ENCODE data around the gene FOXQ1. TPM values are rescaled to one million over a fixed set of nuclear protein-coding genes. Genes with fewer than 3 reads are reported as not detected.

The FOXQ1 gene
- total and polyA plus RNA-seq, 4 donors, result 0.28 to 1.1 TPM; not detected in 2

DNA sequence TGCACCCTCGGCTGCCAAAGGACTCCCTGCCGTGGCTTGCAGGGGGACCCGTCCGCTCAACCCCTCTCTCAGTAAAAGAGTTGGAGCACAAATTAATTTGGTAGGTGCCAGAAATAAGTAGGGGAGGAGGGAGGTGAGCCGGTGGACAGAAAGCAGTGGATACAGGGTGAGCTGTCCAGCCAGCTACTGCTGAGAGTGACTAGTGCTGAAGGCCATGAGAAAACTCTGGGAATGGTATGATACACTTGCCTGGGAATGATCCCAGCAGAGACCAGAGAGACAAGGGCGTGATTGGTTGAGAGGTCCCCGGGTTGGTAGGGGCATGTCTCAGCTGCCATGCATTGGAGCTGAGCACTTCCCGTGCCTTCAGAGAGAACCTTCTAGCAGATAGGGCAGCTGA is 15.7 kb downstream of the FOXQ1 start:
- Histone ChIP-seq H3K4me3 (ENCODE audit: low read depth in 1 of 3, low read length in 3 of 3) (no peak overlapping the region), H3K9ac (ENCODE audit: low read depth in 1 of 2, low read length in 2 of 2) (no peak overlapping the region), H3K36me3 (ENCODE audit: control insufficient read depth in 4 of 4, insufficient read depth in 3 of 4, low read depth in 1 of 4, low read length in 3 of 4) (no peaks in the 10 kb centered on the region), H3K9me3 (ENCODE audit: control insufficient read depth in 4 of 4, low read length in 3 of 4) (no peaks in the 10 kb centered on the region), H3K27me3 (ENCODE audit: control insufficient read depth in 4 of 4, insufficient read depth in 4 of 4, low read length in 3 of 4) (no peaks in the 10 kb centered on the region), H3K27ac (ENCODE audit: low read depth in 1 of 2, low read length in 2 of 2) (no peak overlapping the region), H3K4me1 (ENCODE audit: control insufficient read depth in 4 of 4, insufficient read depth in 4 of 4, low read length in 3 of 4) (peaks cover 0 to 8% (median 5%) of the 10 kb centered on the region in 4 donors)
- DNase-seq (ENCODE audit: low spot score), result no peak
- TF ChIP-seq JUND (IDR thresholded peaks at IDR 0.05) (no peak), RAD21 (IDR thresholded peaks at IDR 0.05) (no peak), SP1 (IDR thresholded peaks at IDR 0.05) (no peak), RXRA (IDR thresholded peaks at IDR 0.05) (no peak), GABPA (IDR thresholded peaks at IDR 0.05 in 1 of 2, conservative IDR thresholded peaks at IDR 0.05 in 1 of 2) (no peak), HNF4G (IDR thresholded peaks at IDR 0.05) (no peak), NR2F2 (IDR thresholded peaks at IDR 0.05) (no peak), YY1 (IDR thresholded peaks at IDR 0.05) (no peak), EGR1 (IDR thresholded peaks at IDR 0.05; ENCODE audit: low read depth in 2 of 2) (no peak), TAF1 (conservative IDR thresholded peaks at IDR 0.05) (no peak), FOXA2 (IDR thresholded peaks at IDR 0.05) (no peak), HNF4A (conservative IDR thresholded peaks at IDR 0.05) (no peak), FOXA1 (IDR thresholded peaks at IDR 0.05) (no peak)
- TF ChIP-seq, protein P1, sequence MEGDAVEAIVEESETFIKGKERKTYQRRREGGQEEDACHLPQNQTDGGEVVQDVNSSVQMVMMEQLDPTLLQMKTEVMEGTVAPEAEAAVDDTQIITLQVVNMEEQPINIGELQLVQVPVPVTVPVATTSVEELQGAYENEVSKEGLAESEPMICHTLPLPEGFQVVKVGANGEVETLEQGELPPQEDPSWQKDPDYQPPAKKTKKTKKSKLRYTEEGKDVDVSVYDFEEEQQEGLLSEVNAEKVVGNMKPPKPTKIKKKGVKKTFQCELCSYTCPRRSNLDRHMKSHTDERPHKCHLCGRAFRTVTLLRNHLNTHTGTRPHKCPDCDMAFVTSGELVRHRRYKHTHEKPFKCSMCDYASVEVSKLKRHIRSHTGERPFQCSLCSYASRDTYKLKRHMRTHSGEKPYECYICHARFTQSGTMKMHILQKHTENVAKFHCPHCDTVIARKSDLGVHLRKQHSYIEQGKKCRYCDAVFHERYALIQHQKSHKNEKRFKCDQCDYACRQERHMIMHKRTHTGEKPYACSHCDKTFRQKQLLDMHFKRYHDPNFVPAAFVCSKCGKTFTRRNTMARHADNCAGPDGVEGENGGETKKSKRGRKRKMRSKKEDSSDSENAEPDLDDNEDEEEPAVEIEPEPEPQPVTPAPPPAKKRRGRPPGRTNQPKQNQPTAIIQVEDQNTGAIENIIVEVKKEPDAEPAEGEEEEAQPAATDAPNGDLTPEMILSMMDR (IDR thresholded peaks at IDR 0.05; ENCODE audit: low read depth, low read length, missing input control), result no peak
- TF ChIP-seq, protein P2, sequence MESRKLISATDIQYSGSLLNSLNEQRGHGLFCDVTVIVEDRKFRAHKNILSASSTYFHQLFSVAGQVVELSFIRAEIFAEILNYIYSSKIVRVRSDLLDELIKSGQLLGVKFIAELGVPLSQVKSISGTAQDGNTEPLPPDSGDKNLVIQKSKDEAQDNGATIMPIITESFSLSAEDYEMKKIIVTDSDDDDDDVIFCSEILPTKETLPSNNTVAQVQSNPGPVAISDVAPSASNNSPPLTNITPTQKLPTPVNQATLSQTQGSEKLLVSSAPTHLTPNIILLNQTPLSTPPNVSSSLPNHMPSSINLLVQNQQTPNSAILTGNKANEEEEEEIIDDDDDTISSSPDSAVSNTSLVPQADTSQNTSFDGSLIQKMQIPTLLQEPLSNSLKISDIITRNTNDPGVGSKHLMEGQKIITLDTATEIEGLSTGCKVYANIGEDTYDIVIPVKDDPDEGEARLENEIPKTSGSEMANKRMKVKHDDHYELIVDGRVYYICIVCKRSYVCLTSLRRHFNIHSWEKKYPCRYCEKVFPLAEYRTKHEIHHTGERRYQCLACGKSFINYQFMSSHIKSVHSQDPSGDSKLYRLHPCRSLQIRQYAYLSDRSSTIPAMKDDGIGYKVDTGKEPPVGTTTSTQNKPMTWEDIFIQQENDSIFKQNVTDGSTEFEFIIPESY (IDR thresholded peaks at IDR 0.05), result no peak
- TF ChIP-seq, protein P3, sequence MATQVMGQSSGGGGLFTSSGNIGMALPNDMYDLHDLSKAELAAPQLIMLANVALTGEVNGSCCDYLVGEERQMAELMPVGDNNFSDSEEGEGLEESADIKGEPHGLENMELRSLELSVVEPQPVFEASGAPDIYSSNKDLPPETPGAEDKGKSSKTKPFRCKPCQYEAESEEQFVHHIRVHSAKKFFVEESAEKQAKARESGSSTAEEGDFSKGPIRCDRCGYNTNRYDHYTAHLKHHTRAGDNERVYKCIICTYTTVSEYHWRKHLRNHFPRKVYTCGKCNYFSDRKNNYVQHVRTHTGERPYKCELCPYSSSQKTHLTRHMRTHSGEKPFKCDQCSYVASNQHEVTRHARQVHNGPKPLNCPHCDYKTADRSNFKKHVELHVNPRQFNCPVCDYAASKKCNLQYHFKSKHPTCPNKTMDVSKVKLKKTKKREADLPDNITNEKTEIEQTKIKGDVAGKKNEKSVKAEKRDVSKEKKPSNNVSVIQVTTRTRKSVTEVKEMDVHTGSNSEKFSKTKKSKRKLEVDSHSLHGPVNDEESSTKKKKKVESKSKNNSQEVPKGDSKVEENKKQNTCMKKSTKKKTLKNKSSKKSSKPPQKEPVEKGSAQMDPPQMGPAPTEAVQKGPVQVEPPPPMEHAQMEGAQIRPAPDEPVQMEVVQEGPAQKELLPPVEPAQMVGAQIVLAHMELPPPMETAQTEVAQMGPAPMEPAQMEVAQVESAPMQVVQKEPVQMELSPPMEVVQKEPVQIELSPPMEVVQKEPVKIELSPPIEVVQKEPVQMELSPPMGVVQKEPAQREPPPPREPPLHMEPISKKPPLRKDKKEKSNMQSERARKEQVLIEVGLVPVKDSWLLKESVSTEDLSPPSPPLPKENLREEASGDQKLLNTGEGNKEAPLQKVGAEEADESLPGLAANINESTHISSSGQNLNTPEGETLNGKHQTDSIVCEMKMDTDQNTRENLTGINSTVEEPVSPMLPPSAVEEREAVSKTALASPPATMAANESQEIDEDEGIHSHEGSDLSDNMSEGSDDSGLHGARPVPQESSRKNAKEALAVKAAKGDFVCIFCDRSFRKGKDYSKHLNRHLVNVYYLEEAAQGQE (IDR thresholded peaks at IDR 0.05), result no peak
- TF ChIP-seq, protein P4, sequence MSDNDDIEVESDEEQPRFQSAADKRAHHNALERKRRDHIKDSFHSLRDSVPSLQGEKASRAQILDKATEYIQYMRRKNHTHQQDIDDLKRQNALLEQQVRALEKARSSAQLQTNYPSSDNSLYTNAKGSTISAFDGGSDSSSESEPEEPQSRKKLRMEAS (IDR thresholded peaks at IDR 0.05), result no peak
- TF ChIP-seq, protein P5, sequence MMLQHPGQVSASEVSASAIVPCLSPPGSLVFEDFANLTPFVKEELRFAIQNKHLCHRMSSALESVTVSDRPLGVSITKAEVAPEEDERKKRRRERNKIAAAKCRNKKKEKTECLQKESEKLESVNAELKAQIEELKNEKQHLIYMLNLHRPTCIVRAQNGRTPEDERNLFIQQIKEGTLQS (IDR thresholded peaks at IDR 0.05), result no peak
- WGBS, result 93% methylated on average over 8 of the region's 8 CpGs
